ENCODE data around the gene USP27X. TPM values are rescaled to one million over a fixed set of nuclear protein-coding genes. Genes with fewer than 3 reads are reported as not detected.

Gene USP27X
- total RNA-seq, 4 donors from 2014 or later, result 0.40 to 2.6 (median 1.6) TPM; not detected in 1

DNA sequence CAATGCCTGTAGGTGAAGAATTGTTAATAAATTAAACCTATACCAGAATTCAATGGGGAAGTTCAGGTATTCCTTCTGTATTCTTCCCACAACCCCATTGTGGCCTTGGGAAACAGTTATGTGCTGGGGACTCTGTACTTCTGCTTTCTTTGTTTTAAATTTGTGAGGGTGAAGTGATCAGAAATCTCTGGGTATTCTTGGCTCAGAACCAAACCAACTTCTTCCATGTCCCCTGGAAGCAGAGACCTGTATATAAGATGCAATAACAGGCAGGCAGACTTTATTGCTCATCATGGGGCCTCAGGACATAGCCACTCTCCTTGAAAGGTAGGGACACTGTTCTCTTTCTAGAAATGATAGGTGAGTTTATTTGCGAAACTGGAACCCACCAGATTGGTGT is 19.8 kb upstream of the USP27X start:
- intact Hi-C loops (cut with DNase I; ENCODE audit: low total_unique reads) (no loop called here), in situ Hi-C loops (cut with MboI; ENCODE audit: low pct_ligation_motif_present in 1 of 4, low pct_unique_long_range_greater_than_20kb in 1 of 4, low sequenced_read_pairs in 3 of 4) (no loop called here)
- Histone ChIP-seq H3K27me3 (no peaks in the 10 kb centered on the region), H3K4me1 (no peaks in the 10 kb centered on the region), H3K4me3 (no peak overlapping the region), H3K27ac (no peak overlapping the region), H3K36me3 (no peaks in the 10 kb centered on the region), H3K9me3 (no peaks in the 10 kb centered on the region)
- DNase-seq, result no peak
- no peak for TF ChIP-seq POLR2AphosphoS5 (IDR thresholded peaks at IDR 0.05)
- no peak for TF ChIP-seq EP300 (IDR thresholded peaks at IDR 0.05; ENCODE audit: low read depth)
- TF ChIP-seq, protein P1, sequence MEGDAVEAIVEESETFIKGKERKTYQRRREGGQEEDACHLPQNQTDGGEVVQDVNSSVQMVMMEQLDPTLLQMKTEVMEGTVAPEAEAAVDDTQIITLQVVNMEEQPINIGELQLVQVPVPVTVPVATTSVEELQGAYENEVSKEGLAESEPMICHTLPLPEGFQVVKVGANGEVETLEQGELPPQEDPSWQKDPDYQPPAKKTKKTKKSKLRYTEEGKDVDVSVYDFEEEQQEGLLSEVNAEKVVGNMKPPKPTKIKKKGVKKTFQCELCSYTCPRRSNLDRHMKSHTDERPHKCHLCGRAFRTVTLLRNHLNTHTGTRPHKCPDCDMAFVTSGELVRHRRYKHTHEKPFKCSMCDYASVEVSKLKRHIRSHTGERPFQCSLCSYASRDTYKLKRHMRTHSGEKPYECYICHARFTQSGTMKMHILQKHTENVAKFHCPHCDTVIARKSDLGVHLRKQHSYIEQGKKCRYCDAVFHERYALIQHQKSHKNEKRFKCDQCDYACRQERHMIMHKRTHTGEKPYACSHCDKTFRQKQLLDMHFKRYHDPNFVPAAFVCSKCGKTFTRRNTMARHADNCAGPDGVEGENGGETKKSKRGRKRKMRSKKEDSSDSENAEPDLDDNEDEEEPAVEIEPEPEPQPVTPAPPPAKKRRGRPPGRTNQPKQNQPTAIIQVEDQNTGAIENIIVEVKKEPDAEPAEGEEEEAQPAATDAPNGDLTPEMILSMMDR (IDR thresholded peaks at IDR 0.05), result no peak
- TF ChIP-seq POLR2A (IDR thresholded peaks at IDR 0.05), result no peak
- 86% methylated on average over 1 of the region's 1 CpG; no CpG with 5 or more reads in 1 of the 2 donors for WGBS, 2 donors (ENCODE audit: low coverage in 1 of 2)

GRCh38 chrX:49860867-49861535 is 18.3 kb upstream of the USP27X start:
- Histone ChIP-seq H3K27ac (no peak overlapping the region), H3K4me3 (no peak overlapping the region), H3K9me3 (no peaks in the 10 kb centered on the region), H3K27me3 (no peaks in the 10 kb centered on the region), H3K4me1 (no peaks in the 10 kb centered on the region), H3K36me3 (no peaks in the 10 kb centered on the region)
- DNase-seq, result no peak
- intact Hi-C loops (cut with DNase I; ENCODE audit: low total_unique reads), result no loop called here
- TF ChIP-seq POLR2A (IDR thresholded peaks at IDR 0.05) (no peak), POLR2AphosphoS5 (IDR thresholded peaks at IDR 0.05) (no peak), EP300 (IDR thresholded peaks at IDR 0.05; ENCODE audit: low read depth) (no peak)
- TF ChIP-seq, protein P1 (IDR thresholded peaks at IDR 0.05), result no peak
- WGBS, 2 donors (ENCODE audit: low coverage in 1 of 2), result 58% methylated on average over 2 of the region's 2 CpGs; no CpG with 5 or more reads in 1 of the 2 donors
- in situ Hi-C loops (cut with MboI; ENCODE audit: low pct_ligation_motif_present in 1 of 4, low pct_unique_long_range_greater_than_20kb in 1 of 4, low sequenced_read_pairs in 3 of 4), result no loop called here

GRCh38 chrX:49862093-49862492 is 17.2 kb upstream of the USP27X start:
- H3K9me3 ChIP-seq, result no peaks in the 10 kb centered on the region
- H3K27me3 ChIP-seq, result no peaks in the 10 kb centered on the region
- no peak overlapping the region for H3K27ac ChIP-seq
- DNase-seq, result no peak
- intact Hi-C loops (cut with DNase I; ENCODE audit: low total_unique reads) (no loop called here), in situ Hi-C loops (cut with MboI; ENCODE audit: low pct_ligation_motif_present in 1 of 4, low pct_unique_long_range_greater_than_20kb in 1 of 4, low sequenced_read_pairs in 3 of 4) (no loop called here)
- H3K4me1 ChIP-seq, result no peaks in the 10 kb centered on the region
- no peaks in the 10 kb centered on the region for H3K36me3 ChIP-seq
- TF ChIP-seq, protein P1 (IDR thresholded peaks at IDR 0.05), result no peak
- TF ChIP-seq EP300 (IDR thresholded peaks at IDR 0.05; ENCODE audit: low read depth) (no peak), POLR2AphosphoS5 (IDR thresholded peaks at IDR 0.05) (no peak), POLR2A (IDR thresholded peaks at IDR 0.05) (no peak)
- no peak overlapping the region for H3K4me3 ChIP-seq

- 23% methylated on average over 1 of the region's 1 CpG; no CpG with 5 or more reads in 1 of the 2 donors for WGBS, 2 donors (ENCODE audit: low coverage in 1 of 2)
- no peaks in the 10 kb centered on the region for H3K36me3 ChIP-seq
- in situ Hi-C loops (cut with MboI; ENCODE audit: low pct_ligation_motif_present in 1 of 4, low pct_unique_long_range_greater_than_20kb in 1 of 4, low sequenced_read_pairs in 3 of 4), result no loop called here
- no peaks in the 10 kb centered on the region for H3K4me1 ChIP-seq
- no peak overlapping the region for H3K27ac ChIP-seq
- DNase-seq, result no peak
- no peaks in the 10 kb centered on the region for H3K9me3 ChIP-seq
- H3K4me3 ChIP-seq, result no peak overlapping the region
- TF ChIP-seq, protein P1 (IDR thresholded peaks at IDR 0.05), result no peak
- TF ChIP-seq EP300 (IDR thresholded peaks at IDR 0.05; ENCODE audit: low read depth), result no peak
- TF ChIP-seq POLR2AphosphoS5 (IDR thresholded peaks at IDR 0.05), result no peak
- no peak for TF ChIP-seq POLR2A (IDR thresholded peaks at IDR 0.05)
- intact Hi-C loops (cut with DNase I; ENCODE audit: low total_unique reads), result no loop called here
- no peaks in the 10 kb centered on the region for H3K27me3 ChIP-seq
Observed at GRCh38 chrX:49868739-49869138, 10.5 kb upstream of the USP27X start.
